ENCODE measurements around the gene KCTD2.
A peak's percentile ranks its signal among the peaks of the same experiment; 100 is the strongest.
"Not testable (repeated sequence)": the region's sequence is repeated elsewhere in the genome, so short reads cannot be mapped to it uniquely, and the experiment has no call there.

The KCTD2 gene

GRCh38 chr17:75020331-75021110 lies 26.5 kb upstream of the KCTD2 start:
- no peak for DNase-seq

GRCh38 chr17:75024686-75025397 lies 22.2 kb upstream of the KCTD2 start:
- no peak for DNase-seq

DNA sequence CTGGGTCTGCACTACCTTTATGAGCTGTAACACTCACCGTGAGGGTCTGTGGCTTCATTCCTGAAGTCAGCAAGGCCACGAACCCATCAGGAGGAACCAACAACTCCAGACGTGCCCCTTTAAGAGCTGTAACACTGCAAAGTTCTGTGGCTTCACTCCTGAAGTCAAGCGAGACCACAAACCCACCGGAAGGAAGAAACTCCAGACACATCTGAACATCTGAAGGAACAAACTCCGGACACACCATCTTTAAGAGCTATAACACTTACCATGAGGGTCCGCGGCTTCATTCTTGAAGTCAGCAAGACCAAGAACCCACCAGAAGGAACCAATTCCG lies 21.7 kb upstream of the KCTD2 start:
- DNase-seq, result not testable (repeated sequence)

GRCh38 chr17:75026650-75027049 lies 20.4 kb upstream of the KCTD2 start:
- not testable (repeated sequence) for DNase-seq

- no peak for DNase-seq
Measured at GRCh38 chr17:75030161-75030560, 16.9 kb upstream of the KCTD2 start.

- DNase-seq, result peak; percentile 40
Measured at GRCh38 chr17:75031972-75032719, 14.9 kb upstream of the KCTD2 start.

GRCh38 chr17:75032720-75033280 lies 14.2 kb upstream of the KCTD2 start:
- no peak for DNase-seq

- peak; percentile 94 for DNase-seq
Measured at GRCh38 chr17:75033346-75034235, 13.4 kb upstream of the KCTD2 start.

GRCh38 chr17:75034236-75034908 lies 12.7 kb upstream of the KCTD2 start:
- peak; percentile 91 for DNase-seq

DNA sequence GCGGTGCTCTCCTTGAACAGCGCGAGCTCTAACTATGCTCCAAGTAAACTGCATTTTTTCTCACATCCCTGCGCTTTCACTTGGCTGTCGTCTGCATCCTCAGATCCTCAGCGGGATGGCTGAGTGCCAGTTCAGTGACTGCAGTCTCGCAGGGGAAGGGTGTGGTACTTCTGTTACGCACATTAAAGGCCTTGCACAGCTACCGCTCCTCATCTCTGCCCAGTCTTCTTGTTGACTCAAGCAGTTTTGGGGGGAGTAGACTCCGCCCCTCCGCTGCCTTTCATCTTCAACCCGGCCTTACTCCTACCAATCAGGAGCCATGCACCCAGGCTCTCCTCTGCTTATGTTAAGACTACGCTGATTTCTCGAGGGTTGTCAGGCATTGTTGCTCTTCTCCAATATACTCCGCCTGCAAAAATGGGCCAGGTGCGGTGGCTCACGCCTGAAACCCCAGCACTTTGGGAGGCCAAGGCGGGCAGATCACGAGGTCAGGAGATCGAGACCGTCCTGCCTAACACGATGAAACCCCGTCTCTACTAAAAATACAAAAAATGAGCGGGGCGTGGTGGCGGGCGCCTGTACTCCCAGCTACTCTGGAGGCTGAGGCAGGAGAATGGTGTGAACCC lies 10.3 kb upstream of the KCTD2 start:
- DNase-seq, result peak; percentile 93

DNA sequence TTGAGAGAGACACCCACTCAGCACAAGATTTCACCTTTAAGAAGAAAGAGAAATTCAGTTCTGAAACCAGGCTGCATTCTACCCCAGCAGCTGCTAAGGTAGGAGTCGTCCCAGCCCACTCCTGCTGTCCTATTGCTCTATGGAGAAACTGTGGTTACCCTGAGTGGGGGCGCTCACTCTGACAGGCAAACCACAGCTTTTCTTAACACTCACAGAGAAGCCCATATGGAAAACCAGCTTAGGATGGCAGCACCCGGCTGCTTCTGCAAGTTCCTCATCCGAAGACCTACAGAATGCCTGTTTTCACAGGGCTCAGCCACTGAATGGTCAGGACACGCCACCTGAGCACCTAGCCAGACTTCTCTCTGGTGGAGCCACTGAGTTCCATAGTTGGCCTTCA lies 7.8 kb upstream of the KCTD2 start:
- no peak for DNase-seq

GRCh38 chr17:75041656-75042280 lies 5.3 kb upstream of the KCTD2 start:
- no peak for DNase-seq

GRCh38 chr17:75043789-75044188 lies 3.2 kb upstream of the KCTD2 start:
- not testable (repeated sequence) for DNase-seq

- DNase-seq, result no peak
Measured at GRCh38 chr17:75044716-75045115, 2.3 kb upstream of the KCTD2 start.

- DNase-seq, result not testable (repeated sequence)
Measured at GRCh38 chr17:75045946-75046406, 1.0 kb upstream of the KCTD2 start.

GRCh38 chr17:75047398-75048098 lies 523 bp downstream of the KCTD2 start:
- DNase-seq, result no peak

GRCh38 chr17:75048249-75048878 lies 1.3 kb downstream of the KCTD2 start:
- DNase-seq, result no peak

- DNase-seq, result no peak
Measured at GRCh38 chr17:75049057-75049456, 2.0 kb downstream of the KCTD2 start.

GRCh38 chr17:75049706-75050105 lies 2.7 kb downstream of the KCTD2 start:
- no peak for DNase-seq

GRCh38 chr17:75051941-75052340 lies 4.9 kb downstream of the KCTD2 start:
- DNase-seq, result no peak

All from SHP77 treated with DMSO at 0.1 percent for 48 hours (cell line).